ENCODE data around the gene HMGN3.
"Not testable (repeated sequence)": the region's sequence is repeated elsewhere in the genome, so short reads cannot be mapped to it uniquely, and the experiment has no call there.

HMGN3 gene

DNA sequence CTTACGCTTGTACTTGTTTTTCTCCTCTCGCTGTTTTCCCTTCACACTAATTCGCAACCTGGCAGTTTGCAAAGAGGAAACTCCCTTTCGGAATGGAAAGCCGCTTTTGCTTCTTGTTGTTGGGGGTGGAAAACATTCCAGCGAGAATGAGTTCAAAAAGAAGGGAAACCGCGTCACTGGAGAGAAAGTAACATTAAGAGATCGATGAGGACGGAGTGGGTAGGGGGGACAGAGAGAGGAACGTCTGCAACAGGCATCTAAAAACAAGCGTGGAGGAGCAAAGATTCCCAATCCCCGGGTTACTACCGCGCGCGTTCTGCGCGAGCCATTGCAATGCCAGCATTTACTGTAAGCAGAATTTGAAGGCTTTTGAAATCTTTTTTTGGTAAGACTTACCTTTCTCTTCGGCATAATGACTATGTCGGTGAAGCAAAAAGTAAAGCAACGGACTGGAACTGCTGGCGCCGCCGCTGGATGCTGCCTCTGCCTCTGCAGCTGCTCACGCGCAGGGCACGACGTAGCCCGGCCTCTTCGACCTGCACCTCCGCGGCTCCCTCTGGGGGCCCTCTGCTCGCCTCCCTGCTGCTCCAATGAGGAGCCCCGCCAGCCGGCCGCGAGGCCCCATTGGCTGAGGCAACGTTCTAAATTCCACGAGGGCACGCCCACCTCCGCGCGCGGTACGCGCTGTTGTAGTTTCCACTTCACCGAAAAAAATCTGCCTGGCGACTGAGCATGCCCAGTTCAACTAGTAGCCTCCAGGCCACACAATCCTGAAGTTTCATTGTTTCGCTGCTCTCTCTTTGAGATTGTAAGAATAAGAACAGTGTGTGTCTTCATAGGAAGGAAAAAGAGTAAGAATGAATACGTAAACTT is at the start of gene HMGN3:
HMGN3 (minus strand) TSS at position 533 of the 873 bp plus-strand sequence.
- peak; percentile 95 to 97 for DNase-seq

DNA sequence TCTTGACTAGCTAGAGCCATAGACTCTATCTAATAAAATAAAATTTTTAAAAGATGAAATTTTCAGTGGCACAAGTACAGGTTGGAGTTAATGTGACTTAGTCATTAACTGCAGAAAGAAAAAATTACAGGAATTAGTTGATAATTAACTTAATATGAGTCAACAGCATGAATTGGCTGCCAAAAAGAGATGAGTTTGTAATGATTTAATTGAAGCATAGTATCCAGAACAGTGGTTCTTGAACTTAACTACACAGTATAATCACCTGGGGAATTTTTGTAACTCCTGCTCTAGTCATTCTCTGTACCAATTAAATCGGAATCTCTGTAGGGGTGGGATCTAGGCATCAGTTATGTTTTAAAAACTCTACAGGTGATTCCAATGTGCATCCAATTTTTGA is 46.3 kb upstream of the HMGN3 start:
- no peak for DNase-seq

DNA sequence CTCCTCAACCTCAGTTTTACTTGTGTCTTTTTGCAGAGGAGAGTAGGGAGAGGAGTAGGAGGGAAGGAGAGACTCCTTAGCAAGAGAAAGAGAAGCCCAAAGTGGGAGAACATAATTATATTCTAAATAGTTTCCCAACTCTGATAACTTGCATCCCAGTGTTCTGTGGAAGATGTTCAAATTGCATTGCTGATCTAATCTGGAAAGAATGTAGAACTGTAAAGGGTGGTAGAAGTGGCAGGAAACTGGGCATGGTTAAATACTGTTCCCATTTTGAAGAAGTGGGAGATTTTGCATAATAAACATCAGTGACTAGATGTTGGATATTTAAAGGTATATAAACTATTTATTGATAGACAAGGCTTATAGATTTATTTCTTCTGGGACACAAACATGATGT is 42.6 kb upstream of the HMGN3 start:
- no peak for DNase-seq

DNA sequence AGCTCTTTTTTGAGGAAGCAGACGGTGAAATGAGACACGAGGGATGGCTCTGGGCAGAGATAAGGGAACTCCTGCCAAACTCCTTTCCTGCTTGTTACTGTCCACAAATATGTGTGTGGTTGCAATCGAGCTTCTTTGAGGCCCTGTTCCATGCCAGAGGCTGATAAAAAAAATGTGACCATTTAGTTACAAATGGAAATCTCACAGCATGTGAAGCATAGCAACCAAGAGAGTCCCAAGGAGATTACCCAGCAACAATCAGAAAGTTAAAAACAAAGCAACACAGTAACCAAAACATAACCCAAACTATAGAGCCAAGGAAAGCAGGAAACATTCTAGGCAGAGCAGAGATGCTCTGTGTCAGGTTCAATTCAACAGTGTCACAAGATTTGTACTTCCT is 35.4 kb upstream of the HMGN3 start:
- no peak for DNase-seq

DNA sequence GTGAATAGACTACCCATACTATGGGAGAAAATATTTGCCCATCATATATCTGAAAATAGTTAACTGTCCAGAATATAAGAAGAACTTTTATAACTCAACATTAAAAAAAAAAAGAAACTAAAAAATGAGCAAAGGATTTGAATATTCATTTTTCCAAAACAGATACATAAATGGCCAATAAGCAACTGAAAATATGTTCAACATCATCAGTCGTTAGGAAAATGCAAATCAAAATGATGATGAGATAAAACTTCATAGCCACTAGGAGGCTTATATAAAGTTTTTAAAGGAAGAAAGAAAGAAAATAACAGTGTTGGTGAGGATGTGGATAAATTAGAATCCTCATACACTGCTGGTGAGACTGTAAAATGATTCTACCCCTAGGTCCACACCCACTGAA is 32.6 kb upstream of the HMGN3 start:
- no peak for DNase-seq

DNA sequence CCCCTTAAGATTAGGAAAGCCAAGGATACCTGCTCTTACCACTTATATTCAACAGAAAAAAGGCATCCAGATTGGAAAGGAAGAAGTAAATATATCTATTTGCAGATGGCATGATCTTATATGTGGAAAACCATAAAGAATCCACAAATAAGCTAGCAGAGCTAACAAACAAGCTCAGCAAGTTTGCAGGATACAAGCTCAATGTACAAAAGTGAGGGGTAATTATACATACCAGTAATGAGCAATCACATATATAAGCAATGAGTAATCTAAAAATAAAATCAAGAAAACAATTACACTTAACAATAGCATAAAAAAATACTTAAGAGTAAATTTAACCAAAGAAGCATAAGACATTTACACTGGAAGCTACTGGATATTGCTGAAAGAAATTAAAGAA is 31.6 kb upstream of the HMGN3 start:
- DNase-seq = no peak

DNA sequence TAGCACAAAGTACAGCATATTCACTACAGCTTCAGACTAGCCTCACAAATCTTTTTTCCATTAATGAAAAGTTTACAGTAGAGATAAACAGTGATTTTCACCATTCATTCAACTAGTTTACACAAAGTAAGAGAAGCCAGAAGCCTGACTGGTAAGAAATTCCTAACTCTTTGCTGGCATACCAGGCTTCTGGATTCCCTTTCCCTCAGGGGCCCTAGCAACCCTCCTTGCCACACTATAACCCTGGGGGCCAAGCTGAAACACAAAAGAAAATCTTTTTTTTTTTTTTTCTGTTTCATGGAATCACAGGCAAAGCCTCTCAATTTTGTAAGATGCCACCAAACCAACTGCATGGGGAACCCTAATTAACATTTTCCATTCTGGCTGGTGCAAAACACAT is 28.9 kb upstream of the HMGN3 start:
- no peak for DNase-seq

DNA sequence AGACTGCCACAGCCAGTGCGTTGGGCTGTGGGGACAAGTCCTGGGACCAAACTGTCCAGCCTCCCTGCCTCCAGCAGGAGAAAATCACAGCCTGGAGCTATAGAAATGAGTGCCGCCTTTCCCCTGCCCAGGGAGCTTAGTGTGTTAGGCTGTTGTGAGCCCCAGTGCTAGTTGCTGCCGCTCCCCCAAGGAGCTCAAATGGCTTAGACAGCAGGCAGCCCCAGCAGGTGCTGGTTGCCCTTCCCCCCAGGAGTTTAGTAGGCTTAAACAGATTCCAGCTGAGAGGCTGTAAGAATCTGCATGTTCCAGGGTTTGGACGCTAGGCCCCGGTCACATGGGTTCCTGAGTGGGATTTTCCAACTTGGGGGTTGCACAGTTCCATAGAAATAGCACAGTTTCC is 27.2 kb upstream of the HMGN3 start:
- DNase-seq = no peak

DNA sequence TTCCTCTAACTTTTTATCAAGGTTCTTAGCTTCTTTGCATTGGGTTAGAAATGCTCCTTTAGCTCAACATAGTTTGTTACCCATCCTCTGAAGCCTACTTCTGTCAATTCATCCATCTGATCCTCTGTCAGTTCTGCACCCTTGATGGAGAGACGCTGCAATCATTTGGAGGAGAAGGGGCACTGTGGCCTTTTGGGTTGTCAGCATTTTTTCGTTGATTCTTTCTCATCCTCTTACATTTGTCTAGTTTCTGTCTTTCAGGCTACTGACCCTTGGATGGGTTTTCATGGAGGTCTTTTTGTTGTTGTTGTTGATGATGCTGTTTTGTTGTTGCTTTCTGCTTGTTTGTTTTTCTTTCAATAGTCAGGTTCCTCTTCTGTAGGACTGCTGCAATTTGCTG is 26.3 kb upstream of the HMGN3 start:
- DNase-seq = no peak

DNA sequence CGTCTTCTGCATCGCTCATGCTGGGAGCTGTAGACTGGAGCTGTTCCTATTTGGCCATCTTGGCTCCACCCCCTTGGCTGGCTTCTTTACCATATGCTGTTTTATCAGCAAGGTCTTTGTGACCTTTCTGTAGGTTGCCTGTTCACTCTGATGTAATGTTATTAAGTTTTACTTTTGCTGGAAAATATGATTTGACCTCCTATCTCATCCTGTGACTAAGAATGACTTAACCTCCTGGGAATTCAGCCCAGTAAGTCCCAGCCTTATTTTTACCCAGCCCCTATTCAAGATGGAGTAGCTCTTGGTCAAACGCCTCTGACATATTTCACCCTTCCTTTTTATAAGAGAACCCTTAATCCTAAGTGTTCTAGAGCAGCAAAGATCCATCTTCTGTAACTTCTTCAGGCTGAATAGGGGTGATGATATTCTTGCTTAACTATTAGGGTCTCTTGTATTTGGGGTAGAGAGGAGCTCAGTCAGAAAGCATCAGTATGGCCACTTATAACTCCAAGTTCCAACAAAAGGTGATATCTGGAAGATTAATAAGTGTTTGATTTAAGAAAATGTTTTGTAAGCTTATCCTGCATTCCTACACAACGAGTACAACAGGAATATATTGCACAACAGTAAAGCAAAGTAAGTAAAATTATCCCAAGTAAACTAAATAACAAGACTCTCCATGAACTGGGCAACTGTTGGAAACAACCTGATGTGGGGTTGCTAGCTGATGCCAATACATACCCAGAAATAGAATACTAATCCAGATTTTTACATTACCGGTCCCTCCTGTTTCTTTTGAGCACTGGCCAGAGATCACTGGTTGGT is 23.1 kb upstream of the HMGN3 start:
- no peak for DNase-seq

DNA sequence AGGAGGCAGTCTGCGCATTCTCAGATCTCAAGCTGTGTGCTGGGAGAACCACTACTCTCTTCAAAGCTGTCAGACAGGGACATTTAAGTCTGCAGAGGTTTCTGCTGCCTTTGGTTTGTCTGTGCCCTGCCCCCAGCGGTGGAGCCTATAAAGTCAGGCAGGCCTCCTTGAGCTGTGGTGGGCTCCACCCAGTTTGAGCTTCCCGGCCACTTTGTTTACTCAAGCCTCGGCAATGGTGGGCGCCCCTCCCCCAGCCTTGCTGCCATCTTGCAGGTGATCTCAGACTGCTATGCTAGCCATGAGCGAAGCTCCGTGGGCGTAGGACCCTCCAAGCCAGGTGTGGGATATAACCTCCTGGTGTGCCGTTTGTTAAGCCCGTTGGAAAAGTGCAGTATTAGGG is 22.3 kb upstream of the HMGN3 start:
- DNase-seq = not testable (repeated sequence)

DNA sequence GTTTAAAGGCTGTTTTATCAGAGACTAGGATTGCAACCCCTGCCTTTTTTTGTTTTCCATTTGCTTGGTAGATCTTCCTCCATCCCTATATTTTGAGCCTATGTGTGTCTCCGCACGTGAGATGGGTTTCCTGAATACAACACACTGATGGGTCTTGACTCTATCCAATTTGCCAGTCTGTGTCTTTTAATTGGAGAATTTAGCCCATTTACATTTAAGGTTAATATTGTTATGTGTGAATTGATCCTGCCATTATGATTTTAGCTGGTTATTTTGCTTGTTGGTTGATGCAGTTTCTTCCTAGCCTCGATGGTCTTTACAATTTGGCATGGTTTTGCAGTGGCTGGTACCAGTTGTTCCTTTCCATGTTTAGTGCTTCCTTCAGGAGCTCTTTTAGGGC is 20.6 kb upstream of the HMGN3 start:
- DNase-seq = not testable (repeated sequence)

DNA sequence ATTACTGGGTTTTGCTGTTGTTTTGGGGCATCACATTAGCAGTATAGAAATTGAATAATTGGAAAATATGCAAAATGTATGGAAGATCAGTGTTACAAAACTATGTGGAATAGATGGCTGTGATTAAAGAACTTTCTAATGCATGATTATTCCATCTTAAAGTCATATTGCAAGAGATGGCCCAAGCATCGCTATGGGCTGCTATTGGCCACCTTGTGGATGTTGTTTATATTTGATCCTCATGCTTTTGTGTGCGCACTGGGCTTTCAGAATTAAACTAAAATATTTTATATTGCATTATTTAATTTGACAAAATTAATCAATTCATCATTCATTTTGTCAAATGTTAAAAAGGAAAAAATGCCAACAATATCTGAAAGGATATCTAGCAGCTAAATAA is 16.1 kb upstream of the HMGN3 start:
- DNase-seq = no peak

DNA sequence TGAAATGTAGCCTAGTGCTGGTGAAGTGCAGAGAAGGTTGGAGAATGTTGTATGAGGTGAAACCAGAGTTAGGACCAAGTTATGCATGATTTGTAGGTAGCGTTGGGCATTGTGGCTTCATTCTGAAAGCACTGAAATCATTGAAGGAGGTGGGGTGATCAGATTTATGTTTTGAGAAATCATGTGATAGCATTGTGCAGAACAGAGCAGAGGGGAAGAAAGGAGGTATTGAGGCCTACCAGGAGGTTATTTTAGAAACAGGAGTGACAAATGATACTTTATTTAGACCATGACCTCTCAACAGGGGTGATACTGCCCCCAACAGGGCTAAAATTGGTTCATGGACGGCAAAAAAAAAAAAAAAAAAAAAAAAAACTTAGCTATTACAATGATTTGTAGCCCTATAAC is 15.6 kb upstream of the HMGN3 start:
- no peak for DNase-seq

DNA sequence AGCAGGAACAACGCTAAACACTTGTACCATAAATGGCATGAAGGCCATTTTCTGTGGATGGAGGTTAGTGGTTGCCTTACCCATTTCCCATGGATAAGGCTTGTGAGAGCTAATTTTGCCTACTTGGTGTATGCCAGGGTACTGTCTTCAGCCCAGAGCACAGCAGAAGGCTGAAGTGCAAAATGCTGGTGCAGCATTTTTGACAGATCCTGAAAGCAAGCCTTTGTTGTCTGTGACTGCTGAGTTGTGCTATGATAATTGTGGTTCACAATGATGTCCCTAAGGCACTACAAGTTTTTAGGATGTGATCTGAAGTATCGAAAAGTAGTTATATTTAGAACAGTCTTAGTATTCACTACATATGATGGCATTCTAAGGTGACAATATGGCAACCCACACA is 14.7 kb upstream of the HMGN3 start:
- peak in 1 of 2 donors; percentile 16 for DNase-seq

DNA sequence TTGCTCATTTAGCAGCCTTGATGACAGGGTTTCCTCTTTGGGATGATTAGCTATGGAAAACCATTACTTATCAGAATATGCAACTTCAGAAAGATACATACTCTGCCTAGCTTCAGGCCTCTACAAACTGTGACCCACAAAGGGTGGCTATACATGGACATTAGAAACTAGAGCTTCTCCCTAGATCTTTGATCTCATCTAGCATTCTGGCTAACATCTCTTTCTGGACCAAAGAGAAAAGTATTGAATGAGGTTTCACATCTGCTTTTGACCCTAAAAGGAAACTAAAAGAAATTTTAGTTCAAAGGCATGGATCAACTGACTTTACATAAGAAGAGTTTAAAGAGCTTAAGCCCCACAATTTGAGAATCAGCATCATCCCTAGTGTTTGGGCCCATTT is 12.4 kb upstream of the HMGN3 start:
- DNase-seq = no peak

DNA sequence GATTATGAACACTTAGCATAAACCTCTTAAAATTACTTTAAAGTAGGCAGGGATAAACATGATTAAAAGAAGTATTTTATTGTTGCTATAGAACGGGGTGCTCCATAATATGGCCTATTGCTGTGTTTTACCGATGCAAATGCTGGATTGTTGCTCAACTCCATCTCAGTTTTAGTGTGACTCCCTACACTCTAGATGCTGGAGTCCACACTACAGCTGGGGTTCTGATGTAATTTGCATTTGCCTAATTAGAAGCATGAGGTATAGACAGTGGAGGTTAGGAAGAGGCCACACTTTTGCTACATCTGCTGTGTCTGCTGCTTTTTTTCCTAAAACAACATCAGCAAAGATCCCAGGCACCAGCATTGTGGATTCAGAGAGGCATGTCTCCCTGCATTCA is 6.7 kb upstream of the HMGN3 start:
- no peak for DNase-seq

DNA sequence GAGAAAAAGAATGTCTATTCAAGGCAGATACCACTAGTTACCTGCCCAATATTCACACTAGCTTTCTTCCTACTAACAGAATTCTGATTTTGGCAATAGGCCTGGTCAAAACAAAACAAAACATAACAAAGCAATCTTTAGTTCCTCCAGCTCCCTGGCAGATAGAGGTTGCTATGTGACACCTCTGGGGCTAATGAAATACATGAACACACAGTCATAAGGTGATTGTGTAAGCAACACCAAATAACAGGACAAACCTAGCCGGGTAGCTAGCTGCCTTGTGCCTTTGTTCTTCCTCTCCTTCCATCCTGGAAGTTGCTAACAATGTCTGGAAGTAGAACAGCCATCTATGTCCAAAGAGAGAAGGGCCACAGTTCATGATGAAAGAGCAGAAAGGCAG is 6.0 kb upstream of the HMGN3 start:
- DNase-seq = no peak

DNA sequence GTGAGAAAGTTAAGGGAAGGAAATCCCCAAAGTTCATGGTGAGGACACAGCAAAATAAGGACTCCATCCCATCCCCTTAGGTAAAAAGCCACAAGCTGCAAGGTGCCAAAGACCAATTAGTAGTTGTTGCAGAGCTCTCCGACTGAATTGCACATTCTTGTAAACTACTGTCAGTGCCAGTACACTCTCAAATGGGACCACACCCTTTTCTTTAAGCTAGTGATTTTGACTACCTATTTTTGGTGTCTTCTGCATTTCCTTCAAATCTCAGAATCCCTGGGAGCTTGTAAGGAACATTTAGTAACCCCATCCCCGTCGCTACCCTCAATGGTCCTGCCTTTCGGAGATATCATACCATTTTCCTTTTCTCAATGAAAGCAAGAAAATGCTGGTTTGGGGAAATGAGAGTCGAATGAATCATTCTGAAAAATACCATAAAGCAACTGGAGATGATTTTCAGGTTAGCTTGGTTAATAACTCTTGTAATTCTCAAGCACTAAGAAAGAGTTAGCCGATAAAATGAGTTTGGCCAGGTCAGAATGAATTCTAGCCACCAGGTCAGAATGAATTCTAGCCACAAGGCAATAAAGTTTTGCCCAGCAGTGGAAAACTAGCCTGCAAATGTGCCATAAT is 5.2 kb upstream of the HMGN3 start:
- DNase-seq = no peak

DNA sequence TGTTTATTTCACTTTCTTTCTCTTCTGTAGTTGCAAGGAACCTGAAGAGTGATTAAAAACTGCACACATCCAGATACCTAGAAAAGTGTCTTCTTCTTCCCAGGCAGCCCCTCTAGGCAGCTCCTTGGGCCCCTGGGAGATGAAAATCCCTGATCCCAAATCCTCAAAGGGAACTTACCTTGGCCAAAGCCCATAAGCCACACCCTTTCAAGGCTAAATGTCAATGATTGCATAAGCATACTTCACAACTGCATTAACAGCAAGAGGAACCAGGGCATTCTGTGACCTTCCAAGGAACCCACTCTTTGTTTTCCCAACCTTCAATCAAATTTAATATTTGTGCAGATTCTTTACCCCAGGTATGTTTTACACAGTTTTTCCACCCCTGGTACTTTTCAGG is 4.4 kb upstream of the HMGN3 start:
- DNase-seq = no peak

DNA sequence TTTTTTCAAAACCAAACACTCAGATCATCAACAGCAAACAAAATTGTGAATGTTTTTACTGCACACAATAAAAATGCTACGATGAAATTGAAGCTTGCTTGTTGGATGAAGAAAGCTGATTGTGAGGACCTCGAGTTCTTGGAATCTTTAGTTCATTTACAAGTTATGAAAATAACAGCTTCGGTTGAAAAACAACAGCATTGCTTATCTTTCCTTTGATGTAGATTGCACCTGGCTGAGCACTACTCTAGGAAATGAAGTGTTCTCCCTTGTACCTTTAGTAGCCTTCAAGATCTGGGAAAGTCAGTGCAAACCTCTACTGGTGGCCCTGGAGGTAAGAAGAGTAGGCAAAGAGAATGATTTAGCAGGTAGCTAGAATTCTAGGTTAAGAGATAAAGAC is 2.2 kb upstream of the HMGN3 start:
- no peak for DNase-seq

DNA sequence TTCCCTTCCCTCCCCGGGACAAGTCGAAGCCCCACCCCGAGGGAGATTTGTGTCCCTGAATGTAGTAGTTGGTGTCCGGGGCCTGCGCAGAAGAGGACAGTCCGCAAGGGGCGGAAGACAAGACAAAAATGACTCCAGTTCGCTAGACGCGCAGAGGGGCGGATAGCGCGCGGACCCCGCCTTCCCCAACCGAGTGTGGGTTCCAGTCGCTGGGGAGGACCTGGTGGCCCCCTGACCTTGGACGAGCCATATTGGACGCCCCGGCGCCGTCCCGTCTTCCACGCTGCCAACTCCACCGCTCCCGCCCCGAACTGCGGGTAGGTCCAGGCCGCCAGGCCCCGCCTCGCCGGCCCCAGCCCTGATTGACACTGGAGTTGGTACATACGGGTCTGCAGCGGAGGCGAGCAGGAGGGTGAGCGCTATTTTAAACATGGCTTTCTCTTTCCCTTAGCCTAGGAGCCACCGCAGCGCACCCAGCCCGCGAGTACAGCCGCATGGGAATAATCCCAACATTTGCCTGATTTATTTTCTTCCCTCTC is 802 bp downstream of the HMGN3 start:
- peak; percentile 82 to 92 for DNase-seq

DNA sequence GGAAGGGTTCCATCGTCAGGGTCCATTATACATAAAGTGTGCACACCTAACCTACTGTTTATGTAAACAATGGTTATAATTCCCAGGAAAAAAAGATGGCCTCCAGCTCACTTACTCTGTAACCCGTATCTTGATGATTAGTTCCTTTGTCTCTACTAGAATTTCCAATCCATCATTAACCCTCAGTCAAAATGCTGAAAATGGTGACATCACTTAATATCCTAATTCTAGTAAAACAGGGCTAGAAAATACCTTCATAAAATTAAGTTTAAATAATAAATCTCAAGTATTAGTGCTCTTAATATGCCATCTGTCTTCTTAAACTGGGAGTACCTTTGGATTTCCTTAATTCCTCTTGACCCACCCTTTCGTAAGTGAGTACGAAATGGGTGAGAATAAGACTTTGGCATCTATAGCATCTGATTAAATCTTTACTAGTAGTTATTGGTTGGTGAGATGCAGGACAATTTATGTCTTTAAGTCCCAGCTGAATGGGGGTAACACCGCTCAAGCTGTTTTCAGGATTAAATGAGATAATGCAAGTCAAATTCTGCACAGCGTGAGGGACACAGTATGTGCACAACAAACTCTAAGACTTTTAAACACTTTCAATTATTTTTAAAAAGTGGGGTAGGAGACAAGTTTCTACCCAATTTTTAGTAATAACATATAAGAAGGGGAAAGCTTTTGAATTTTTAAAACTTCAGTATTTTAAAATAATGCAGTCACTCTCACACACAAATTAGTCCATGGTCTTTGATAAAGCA is 1.6 kb downstream of the HMGN3 start:
- DNase-seq = no peak
